ENCODE results near the gene RPL18A.

RPL18A gene

GRCh38 chr19:17824339-17824738 is 35.4 kb upstream of the RPL18A start:
- no peak for DNase-seq (ENCODE audit: low read depth)
- no peak for TF ChIP-seq CTCF (conservative IDR thresholded peaks at IDR 0.05; ENCODE audit: control insufficient read depth, insufficient read depth, low read depth, low read length)
- H3K4me3 ChIP-seq (ENCODE audit: control insufficient read depth, low read depth, low read length), result no peak overlapping the region

GRCh38 chr19:17826508-17827056 is 33.1 kb upstream of the RPL18A start:
- H3K4me3 ChIP-seq (ENCODE audit: control insufficient read depth, low read depth, low read length), result no peak overlapping the region
- DNase-seq (ENCODE audit: low read depth), result no peak
- no peak for TF ChIP-seq CTCF (conservative IDR thresholded peaks at IDR 0.05; ENCODE audit: control insufficient read depth, insufficient read depth, low read depth, low read length)

GRCh38 chr19:17829855-17830566 is 29.7 kb upstream of the RPL18A start:
- peak; percentile 44 for DNase-seq (ENCODE audit: low read depth)
- TF ChIP-seq CTCF (conservative IDR thresholded peaks at IDR 0.05; ENCODE audit: control insufficient read depth, insufficient read depth, low read depth, low read length), result no peak
- peak overlapping the region; percentile 29 for H3K4me3 ChIP-seq (ENCODE audit: control insufficient read depth, low read depth, low read length)

DNA sequence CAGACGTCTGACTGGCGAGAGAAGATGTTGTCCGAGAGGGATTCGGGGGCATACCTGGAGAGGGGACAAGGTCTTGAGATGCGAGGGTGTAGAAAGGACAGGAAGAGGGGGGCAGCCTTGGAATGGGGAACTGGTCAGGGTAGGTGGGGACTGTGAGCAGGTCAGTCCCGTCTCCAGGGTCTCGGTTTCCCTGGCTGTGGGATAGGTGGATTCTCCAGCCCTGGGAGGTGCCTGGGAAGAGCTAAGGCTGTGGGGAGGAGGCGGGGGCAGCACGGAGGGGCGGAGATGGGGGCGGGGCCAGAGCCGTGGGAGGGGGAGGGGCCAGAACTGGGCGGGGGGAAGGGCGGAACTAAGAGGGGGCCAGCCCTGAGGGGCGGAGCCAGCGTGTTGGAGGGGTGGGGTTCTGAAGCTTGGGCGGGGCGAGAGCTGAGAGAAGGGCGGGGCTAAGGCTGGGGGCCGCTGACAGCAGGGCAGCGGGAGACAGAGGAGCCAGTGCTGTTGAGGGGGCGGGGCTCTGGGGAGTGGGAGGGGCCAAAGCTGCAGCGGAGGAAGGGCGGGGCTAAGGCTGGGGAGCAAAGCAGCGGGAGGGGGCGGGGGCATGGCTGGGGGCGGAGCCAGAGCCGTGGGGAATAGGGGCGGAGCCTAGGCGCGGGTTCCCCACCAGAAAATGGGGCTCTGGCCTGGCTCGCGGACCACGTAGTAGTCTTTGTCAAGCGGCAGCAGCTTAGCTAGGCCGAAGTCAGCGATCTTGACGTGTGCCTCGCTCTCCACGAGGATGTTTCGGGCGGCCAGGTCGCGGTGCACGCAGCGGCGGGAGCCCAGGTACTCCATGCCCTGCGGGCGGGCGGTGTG is 28.9 kb upstream of the RPL18A start:
- peak overlapping the region; percentile 29 for H3K4me3 ChIP-seq (ENCODE audit: control insufficient read depth, low read depth, low read length)
- DNase-seq (ENCODE audit: low read depth), result peak; percentile 75
- TF ChIP-seq CTCF (conservative IDR thresholded peaks at IDR 0.05; ENCODE audit: control insufficient read depth, insufficient read depth, low read depth, low read length), result no peak

GRCh38 chr19:17831419-17831888 is 28.3 kb upstream of the RPL18A start:
- DNase-seq (ENCODE audit: low read depth), result no peak
- TF ChIP-seq CTCF (conservative IDR thresholded peaks at IDR 0.05; ENCODE audit: control insufficient read depth, insufficient read depth, low read depth, low read length), result no peak
- H3K4me3 ChIP-seq (ENCODE audit: control insufficient read depth, low read depth, low read length), result no peak overlapping the region

GRCh38 chr19:17832443-17833208 is 27.1 kb upstream of the RPL18A start:
- no peak for DNase-seq (ENCODE audit: low read depth)
- no peak for TF ChIP-seq CTCF (conservative IDR thresholded peaks at IDR 0.05; ENCODE audit: control insufficient read depth, insufficient read depth, low read depth, low read length)
- H3K4me3 ChIP-seq (ENCODE audit: control insufficient read depth, low read depth, low read length), result no peak overlapping the region
